GM19099 (cell line): ENCODE results near the gene ZNF358.

ENCODE experiments used
- POLR2A ChIP-seq: IDR thresholded peaks from 3 replicates; pipeline ENCODE4 v1.6.1; 2011; ENCODE audit warnings: low read depth; ENCODE audit not compliant: insufficient read length; ENCODE audit errors: extremely low read depth

Gene ZNF358

GRCh38 chr19:7506385-7507328 lies 9.2 kb upstream of the ZNF358 start:
- no peak for TF ChIP-seq POLR2A

DNA sequence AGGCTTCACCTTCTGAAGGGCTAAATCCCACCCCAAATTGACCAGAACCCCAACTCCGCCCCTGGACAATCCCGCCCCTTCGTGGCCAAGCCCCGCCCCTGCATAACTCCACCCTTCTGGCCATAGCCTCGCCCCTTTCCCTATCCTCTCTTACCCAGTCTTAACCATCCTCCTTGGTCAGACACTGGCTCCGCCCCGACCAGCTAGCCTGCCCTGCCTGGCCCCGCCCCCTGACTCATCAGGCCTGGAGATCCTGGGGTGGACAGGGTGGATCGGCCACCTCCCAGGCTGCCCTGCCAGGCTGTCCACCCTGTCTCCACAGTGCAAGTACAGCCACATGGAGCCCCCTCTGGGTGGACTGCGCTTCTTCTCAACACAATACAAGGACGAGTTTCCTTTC lies 8.0 kb upstream of the ZNF358 start:
- no peak for TF ChIP-seq POLR2A

GRCh38 chr19:7509625-7510024 lies 6.3 kb upstream of the ZNF358 start:
- no peak for TF ChIP-seq POLR2A

DNA sequence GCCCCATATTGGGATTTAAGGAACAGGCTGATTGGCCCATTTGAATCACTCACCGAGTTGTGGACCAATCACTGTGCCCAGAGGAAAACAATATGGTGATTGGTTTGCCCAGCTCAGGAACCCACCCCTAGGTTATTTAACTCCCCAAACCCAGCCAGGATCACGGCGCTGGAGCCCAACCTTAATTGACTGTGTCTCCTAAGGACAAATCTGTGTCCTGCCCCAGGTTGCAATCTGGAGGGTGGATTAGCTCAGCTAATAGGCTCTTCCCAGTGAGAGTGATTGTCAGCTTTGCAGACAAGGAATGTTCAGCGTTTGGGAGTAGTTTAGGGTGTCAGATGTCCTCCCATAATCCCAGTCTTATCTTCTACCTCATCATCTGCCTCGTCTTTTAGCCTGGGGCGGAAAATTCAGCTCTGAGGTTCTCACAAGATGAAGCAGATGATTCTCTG lies 3.5 kb upstream of the ZNF358 start:
- TF ChIP-seq POLR2A = no peak

DNA sequence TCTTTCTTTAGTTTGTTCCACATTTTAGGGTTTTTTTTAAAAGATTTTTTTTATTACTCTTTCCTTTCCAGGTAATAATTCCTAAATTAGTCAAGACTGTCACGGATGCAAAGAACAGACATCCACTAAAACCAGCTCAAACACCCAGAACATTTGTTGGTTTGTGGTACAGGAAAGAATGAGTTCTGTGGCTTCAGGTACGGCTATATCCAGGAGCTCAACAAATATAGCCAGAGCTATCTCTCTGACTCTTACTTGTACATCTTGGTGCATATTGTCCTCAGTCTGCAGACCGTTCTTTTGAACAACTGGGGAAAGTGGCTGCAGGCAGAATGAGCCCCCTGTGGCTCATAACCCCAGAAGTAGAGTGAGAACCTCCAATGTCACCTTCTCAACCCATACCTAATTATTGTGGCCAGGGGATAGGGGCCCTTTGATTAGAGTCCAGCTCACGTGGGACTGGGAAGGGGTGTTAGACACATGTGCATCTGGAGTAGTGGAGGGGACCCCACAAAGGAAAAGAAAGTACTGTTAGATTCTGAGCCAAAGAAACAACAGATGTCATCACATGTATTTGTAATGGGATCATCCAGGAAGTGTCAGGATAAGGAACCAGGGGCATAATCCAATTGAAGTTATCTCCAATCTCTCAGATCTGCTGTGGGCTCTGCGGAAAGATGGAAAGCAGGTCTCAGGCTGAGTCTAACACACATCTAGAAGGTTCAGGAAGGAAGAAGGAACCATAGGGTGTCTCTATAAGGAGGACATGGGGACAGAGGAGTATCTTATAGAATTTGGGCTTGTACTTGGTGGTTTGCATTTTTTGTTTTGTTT lies 1.9 kb upstream of the ZNF358 start:
- TF ChIP-seq POLR2A = no peak

- no peak for TF ChIP-seq POLR2A
Observed at GRCh38 chr19:7515110-7515644, 726 bp upstream of the ZNF358 start.

GRCh38 chr19:7516333-7516732 lies 430 bp downstream of the ZNF358 start:
- TF ChIP-seq POLR2A = no peak

- no peak for TF ChIP-seq POLR2A
Observed at GRCh38 chr19:7516878-7517277, 975 bp downstream of the ZNF358 start.

DNA sequence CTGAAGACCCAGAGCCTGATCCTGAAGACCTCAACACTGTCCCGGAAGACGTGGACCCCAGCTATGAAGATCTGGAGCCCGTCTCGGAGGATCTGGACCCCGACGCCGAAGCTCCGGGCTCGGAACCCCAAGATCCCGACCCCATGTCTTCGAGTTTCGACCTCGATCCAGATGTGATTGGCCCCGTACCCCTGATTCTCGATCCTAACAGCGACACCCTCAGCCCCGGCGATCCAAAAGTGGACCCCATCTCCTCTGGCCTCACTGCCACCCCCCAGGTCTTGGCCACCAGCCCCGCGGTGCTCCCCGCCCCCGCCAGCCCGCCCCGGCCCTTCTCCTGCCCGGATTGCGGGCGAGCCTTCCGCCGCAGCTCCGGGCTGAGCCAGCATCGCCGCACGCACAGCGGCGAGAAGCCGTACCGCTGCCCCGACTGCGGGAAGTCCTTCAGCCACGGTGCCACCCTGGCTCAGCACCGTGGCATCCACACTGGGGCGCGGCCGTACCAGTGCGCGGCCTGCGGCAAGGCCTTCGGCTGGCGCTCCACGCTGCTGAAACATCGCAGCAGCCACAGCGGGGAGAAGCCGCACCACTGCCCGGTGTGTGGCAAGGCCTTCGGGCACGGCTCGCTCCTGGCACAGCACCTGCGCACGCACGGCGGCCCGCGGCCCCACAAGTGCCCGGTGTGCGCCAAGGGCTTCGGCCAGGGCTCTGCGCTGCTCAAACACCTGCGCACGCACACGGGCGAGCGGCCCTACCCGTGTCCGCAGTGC lies 3.6 kb downstream of the ZNF358 start:
- no peak for TF ChIP-seq POLR2A

- no peak for TF ChIP-seq POLR2A
Observed at GRCh38 chr19:7520131-7521051, 4.5 kb downstream of the ZNF358 start.

DNA sequence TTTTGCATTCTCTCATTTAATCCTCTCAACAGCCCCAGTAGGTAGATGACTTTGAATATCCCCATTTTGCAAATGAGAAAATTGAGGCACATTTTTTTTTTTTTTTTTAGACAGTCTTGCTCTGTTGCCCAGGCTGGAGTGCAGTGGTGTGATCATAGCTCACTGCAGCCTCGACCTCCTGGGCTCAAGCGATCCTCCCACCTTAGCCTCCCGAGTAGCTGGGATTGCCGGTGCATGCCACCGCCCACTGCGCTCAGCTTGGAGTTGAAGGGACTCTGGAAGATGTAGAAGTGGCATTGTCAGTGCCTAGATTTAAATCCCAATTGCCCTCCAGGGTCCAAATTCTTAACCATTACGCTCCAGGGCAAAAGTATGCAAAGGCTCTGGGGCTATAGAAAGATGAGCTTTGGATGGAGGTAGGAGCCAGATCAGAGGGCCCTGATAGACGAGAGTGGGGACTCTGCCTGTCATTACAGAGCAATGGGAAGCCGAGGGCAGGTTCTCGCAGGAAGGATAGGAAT lies 5.7 kb downstream of the ZNF358 start:
- TF ChIP-seq POLR2A = no peak

- peak; percentile 63 for TF ChIP-seq POLR2A
Observed at GRCh38 chr19:7522072-7522922, 6.4 kb downstream of the ZNF358 start, which contains the start of gene MCOLN1. Gene MCOLN1, plus strand, starts transcription at chr19:7522624. Its CDS starts 127 bp downstream, at chr19:7522751.
